ENCODE measurements around the gene KCP.

Gene KCP

DNA sequence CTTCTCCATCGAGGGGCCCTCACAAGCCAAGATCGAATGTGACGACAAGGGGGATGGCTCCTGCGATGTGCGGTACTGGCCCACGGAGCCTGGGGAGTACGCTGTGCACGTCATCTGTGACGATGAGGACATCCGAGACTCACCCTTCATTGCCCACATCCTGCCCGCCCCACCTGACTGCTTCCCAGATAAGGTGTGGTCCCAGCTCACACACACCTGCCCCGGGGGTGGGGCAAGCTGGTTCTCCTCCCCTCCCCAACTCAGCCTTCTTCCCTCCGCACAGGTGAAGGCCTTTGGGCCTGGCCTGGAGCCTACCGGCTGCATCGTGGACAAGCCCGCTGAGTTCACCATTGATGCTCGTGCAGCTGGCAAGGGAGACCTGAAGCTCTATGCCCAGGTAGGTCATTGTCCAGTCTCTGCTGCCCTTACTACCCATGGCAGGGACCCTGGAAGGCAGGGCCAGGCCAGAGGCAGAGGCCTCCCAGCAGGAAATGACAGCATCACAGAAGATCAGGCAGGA is 69.3 kb downstream of the KCP start:
- DNase-seq (ENCODE audit: low spot score), result no peak

DNA sequence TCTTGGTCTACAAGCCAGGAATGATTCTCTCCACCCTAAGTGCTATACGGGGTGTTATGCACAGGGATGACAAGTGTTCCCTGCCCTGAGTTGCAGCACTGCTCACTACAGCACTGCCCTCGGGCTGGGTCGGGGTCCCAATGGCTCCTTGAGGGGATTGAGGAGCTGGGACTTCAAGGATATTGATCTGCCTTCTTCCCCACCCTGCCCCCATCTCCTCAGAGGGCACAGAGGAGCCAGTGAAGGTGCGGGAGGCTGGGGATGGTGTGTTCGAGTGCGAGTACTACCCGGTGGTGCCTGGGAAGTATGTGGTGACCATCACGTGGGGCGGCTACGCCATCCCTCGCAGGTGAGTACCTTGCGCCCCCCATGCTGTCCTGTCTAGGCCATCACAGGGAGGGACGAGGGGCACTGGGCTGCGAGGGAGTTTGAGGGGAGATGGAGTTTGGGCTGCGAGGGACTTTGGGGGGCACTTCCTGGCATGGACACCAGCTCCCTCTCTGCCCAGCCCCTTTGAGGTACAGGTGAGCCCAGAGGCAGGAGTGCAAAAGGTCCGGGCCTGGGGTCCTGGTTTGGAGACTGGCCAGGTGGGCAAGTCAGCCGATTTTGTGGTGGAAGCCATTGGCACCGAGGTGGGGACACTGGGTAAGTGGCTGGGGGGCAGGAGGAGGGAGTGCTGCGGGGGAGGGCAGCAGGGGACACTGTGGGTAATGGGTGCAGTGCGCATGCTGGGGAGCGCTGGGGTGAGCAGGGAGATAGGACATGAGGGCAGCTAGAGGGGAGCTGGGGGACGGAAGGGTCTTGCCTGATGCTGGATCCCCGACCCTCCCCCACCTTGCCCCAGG is 70.0 kb downstream of the KCP start:
- DNase-seq (ENCODE audit: low spot score), result no peak

DNA sequence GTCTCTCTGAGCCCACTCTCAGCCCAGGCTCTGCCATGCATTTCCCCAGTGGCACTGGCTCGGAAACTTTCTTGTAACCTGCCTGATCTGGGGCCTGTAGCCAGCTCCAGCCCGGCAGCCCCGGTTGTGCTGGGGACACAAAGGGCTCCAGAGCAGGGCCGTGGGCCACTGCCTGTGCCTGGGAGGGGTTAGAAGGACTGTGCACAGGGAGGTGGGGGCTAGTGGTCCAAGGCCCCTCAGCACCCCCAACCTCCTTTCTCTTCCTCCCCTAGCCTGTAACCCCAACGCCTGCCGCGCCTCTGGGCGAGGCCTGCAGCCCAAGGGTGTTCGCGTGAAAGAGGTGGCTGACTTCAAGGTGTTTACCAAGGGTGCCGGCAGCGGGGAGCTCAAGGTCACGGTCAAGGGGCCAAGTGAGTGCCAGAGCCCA is 70.7 kb downstream of the KCP start:
- DNase-seq (ENCODE audit: low spot score), result no peak

DNA sequence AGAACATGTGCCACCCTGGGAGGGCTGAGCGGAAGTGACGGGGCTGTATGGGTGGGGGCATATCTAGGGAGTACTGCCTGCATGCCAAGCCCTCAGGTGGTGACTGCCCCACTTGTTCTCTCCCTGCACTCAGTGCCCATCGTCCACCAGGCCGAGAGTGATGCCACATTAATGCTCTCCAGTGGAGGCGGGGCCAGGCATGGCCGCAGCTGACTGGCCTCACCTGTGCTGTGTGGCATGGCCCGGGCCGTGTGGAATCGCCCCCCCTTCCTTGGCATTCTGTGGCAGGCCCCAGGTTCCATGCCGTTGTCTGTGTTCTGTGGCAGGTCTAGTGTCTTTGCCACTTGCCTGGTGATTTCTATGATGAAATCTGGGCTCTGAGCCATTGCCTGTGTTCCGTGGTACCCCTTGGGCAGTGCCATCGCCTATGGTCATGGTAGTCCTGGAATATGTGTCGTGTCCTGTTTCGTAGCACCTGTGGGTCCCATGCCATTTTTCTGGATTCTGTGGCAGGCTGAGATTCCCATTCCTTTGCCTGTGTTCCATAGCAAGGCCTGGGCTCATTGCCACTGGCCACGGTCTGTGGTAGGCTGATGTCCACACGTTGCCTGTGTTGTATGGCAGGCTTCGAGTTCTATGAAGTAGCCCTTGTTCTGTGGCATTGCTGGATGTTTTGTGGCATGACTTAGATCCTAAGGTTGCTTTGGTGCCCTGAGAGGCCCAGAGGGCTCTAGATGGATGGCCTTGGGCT is 71.4 kb downstream of the KCP start:
- no peak for DNase-seq (ENCODE audit: low spot score)

- DNase-seq (ENCODE audit: low spot score), result no peak
Measured at GRCh38 chr7:128838109-128838779, 72.3 kb downstream of the KCP start.

DNA sequence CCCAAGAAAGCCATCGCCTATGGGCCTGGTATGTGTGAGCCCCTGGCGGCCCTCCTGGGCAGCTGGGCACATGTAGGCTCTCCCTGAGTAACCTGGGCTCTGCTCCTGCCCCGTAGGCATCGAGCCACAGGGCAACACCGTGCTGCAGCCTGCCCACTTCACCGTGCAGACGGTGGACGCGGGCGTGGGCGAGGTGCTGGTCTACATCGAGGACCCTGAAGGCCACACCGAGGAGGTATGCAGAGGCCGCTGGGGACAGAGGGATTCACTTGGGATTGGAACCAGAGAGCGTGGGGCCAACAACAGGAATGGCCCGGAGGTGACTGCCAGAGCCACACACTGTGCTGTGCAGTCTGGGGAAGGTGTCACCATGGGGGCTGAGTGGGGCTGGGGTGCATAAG is 73.0 kb downstream of the KCP start:
- no peak for DNase-seq (ENCODE audit: low spot score)

- no peak for DNase-seq (ENCODE audit: low spot score)
Measured at GRCh38 chr7:128836729-128837348, 73.7 kb downstream of the KCP start.

GRCh38 chr7:128835790-128836641 is 74.5 kb downstream of the KCP start:
- DNase-seq (ENCODE audit: low spot score), result no peak

- DNase-seq (ENCODE audit: low spot score), result no peak
Measured at GRCh38 chr7:128835231-128835751, 75.2 kb downstream of the KCP start.

DNA sequence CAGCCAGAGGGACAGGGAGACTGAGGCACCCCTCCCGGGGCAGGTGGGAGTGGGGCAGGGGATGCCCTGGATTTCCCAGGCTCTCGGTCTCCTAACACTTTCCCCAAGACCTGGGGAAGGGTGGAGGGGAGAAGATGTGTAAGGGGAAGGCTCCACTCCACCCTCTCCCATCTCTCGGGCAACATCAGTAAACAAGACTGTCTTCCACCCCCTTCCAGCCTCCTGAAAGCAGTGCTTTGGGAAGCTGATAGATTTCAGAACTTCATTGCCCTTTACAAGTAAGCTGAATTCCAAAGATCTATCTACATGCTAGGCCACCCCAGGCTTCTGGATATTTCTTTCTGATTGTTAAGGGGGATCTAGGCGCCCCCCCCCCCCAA is 76.6 kb downstream of the KCP start:
- no peak for DNase-seq (ENCODE audit: low spot score)

GRCh38 chr7:128833148-128833945 is 77.2 kb downstream of the KCP start:
- DNase-seq (ENCODE audit: low spot score), result peak; percentile 72

DNA sequence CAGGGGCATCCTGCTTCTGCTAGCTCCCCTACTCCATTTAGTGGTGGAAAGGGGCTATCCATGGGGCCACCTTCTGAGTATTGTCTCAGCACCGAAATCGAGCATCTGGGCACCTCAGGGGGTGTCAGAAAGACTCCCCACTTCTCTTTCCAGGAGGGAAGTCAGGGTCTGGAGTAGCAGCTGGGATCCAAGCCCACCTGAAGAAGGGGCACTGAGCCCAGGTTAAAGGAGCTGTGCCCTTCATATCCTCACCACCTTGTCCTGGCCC is 77.7 kb downstream of the KCP start:
- no peak for DNase-seq (ENCODE audit: low spot score)

- DNase-seq (ENCODE audit: low spot score), result peak; percentile 82
Measured at GRCh38 chr7:128831994-128832879, 78.3 kb downstream of the KCP start.

DNA sequence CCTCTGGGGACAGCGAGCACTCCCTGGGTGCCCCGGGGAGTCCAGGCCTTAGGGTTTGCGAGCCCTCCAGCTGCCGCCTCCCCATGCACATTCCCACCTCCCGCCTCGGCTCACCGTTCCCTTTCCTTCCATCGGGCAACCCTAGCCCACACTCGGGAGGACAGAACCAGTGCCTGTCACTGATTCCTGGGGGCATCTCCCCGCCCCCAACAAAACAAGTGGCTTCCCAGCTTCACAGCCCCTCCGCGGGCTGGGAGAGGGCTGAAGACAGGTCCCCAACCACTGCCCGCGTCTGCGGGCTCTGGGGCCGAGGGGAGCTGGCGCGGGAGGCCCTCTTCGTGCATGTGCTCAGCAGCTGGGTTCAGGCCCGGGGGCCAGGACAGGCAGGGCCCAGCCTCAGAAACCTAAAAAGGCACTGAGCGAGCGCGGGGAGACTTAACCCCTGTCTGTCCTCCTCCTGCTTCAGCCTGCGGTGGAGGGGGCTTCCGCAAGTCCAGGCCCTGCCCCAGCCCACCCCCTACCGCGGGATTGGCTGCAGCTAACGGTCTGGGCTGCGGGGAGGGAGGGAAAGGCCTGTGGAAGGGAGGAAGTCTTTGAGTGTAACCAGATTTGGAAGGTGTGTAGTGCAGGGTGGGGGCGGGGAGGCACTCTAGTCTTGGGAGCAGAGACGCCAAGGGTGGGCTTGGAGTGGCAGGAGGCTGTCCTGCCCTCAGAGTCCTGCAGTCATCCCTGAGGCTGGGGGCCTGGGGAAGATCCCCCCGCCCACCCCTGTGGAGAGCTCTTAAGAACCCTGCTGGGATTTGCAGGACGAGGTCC is 79.1 kb downstream of the KCP start:
- DNase-seq (ENCODE audit: low spot score), result peak; percentile 82

DNA sequence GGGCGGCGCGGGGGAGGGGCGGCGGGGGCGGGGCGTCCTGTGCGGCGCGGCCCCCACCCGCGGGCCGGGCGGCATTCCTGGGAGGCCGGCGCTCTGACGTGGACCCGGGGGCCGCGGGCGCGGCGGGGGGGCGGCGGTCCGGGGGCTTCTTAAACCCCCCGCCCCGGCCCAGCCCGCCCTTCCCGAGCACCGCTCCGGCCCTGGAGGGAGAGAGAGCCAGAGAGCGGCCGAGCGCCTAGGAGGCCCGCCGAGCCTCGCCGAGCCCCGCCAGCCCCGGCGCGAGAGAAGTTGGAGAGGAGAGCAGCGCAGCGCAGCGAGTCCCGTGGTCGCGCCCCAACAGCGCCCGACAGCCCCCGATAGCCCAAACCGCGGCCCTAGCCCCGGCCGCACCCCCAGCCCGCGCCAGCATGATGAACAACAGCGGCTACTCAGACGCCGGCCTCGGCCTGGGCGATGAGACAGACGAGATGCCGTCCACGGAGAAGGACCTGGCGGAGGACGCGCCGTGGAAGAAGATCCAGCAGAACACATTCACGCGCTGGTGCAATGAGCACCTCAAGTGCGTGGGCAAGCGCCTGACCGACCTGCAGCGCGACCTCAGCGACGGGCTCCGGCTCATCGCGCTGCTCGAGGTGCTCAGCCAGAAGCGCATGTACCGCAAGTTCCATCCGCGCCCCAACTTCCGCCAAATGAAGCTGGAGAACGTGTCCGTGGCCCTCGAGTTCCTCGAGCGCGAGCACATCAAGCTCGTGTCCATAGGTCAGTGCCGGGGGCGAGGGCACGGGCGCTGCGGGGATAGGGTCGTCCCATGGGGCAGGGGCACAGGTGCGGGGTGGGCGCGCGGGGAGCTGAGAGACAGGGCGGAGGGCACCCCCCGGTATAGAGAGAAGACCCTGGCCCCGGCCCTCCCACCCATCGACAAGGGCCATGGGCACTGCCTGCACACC is 80.0 kb downstream of the KCP start, which contains the start of gene FLNC:
TSS of gene FLNC (plus strand) at position 176 of the 947 bp plus-strand sequence. CDS start at position 408, 232 bp downstream.
- DNase-seq (ENCODE audit: low spot score), result peak; percentile 68

DNA sequence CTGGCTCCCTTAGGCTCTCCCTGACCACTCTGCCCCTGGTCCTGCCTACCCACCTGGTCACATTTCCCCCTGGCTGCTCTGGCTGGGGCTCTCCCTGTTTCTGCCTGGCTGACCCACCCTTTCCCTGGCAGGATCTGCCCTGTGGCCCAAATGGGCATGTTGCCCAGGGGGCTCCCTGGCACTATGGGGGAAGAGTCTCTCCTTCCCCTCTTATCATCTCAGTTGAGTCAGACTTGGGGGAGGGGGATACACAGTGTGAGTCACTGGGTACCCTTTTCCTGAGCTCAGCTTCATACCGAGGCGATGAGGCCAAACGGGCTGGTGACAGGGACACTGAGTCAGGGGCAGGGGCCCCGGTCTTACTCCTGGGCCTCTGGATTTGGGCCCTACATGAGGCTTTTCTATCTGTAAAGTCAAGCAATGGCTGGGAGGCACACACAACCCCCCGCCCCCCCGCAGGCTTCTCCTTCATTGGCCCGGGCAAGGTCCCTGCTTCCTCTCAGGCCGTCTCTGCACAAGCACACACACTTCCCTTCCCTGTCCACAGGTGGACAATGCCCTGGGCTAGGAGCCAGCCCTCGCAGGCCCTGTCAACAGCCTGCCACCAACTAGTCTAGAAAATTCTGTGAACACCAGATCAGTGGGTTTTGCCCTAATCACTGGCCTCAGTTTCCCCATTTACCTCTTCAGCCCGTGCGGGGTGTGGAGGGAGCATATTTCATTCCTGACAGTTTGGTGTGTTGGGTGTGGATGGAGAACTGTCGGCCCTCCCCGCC is 80.9 kb downstream of the KCP start:
- no peak for DNase-seq (ENCODE audit: low spot score)

Measured in ecto neural progenitor cell (in vitro differentiated cells).